Prostate gland (tissue), 2 donors: ENCODE measurements around the gene TAF3.

Source experiments
- POLR2A ChIP-seq: fragments of 450-650 bp; IDR thresholded peaks from one replicate; pipeline ENCODE4 v1.6.1; 2016; ENCODE audit warnings: antibody characterized with exemption, mild to moderate bottlenecking
- TF ChIP-seq, protein P1 (sequence below), 4 experiments: fragments of 200-600 bp in 2 of 4; fragments of 450-650 bp in 2 of 4; sonication (generic) in 2 of 4; IDR thresholded peaks; 1 replicate in 3 of 4; 2 replicates in 1 of 4; pipeline ENCODE4 v1.5.1; 2016 to 2019; ENCODE audit warnings: antibody characterized with exemption in 4 of 4, mild to moderate bottlenecking in 2 of 4, moderate library complexity in 2 of 4

- TF ChIP-seq POLR2A = no peak
- TF ChIP-seq, protein P1, sequence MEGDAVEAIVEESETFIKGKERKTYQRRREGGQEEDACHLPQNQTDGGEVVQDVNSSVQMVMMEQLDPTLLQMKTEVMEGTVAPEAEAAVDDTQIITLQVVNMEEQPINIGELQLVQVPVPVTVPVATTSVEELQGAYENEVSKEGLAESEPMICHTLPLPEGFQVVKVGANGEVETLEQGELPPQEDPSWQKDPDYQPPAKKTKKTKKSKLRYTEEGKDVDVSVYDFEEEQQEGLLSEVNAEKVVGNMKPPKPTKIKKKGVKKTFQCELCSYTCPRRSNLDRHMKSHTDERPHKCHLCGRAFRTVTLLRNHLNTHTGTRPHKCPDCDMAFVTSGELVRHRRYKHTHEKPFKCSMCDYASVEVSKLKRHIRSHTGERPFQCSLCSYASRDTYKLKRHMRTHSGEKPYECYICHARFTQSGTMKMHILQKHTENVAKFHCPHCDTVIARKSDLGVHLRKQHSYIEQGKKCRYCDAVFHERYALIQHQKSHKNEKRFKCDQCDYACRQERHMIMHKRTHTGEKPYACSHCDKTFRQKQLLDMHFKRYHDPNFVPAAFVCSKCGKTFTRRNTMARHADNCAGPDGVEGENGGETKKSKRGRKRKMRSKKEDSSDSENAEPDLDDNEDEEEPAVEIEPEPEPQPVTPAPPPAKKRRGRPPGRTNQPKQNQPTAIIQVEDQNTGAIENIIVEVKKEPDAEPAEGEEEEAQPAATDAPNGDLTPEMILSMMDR (IDR thresholded peaks at IDR 0.05) = no peak
These were observed 44.2 kb upstream of the TAF3 start for GRCh38 chr10:7773845-7774801.
